GDM1 (cell line): ENCODE data around the gene TBL1XR1.

Experiments
- DNase-seq: peaks from one replicate; lab custom pipeline; 2025; lab: John Stamatoyannopoulos, UW

TBL1XR1 gene

GRCh38 chr3:177107461-177108239 is 89.6 kb downstream of the TBL1XR1 start:
- no peak for DNase-seq

DNA sequence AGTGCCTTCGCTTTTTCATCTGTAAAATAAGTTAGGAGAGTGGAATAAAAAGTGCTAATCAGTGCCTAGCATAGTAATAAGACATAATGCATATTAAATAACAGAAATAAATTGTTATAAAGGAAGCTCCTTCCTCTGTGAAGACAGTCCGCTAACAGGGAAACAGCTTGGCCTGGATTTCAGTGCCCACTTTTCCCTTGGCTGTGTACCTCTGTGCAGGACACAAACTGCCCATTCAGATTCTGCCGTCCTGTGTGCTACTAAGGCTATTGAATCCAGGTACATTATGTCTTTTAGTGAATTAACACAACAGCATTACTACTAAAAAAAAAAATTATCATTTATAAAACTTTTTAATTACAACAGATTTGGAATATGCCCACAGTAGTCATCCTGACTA is 90.7 kb downstream of the TBL1XR1 start:
- no peak for DNase-seq

- no peak for DNase-seq
Observed at GRCh38 chr3:177106184-177106583, 91.1 kb downstream of the TBL1XR1 start.

GRCh38 chr3:177105623-177106022 is 91.7 kb downstream of the TBL1XR1 start:
- no peak for DNase-seq

DNA sequence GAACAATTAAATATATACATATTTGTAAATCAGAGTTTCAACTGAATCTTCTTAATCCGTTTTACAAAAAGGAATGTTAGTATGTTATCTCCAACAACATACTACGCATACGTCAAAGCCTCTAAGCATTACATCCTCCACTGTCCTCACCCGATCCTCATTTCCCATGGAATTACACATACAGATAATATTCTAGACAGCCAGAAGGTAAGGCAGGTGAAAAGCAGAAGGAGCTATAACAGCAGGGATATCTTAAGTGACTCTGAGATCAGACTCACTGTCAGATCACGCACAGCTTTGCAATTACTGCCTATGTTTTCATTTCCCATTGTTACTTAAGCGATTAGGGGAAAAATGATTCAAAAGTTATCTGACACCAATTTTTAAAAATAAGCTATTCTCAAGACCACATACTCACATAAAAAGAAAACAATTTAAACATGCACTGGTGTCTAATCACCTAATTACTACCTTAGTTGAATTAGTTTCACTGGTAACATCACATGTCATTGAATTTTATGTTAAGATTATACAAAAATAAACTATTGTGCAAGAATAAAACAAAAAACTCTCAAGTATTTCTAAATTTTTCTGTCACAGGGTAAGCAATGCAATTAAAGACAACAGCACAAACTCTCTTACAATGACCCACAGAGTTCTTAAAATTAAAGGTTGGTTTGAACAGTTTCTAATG is 92.8 kb downstream of the TBL1XR1 start:
- no peak for DNase-seq

DNA sequence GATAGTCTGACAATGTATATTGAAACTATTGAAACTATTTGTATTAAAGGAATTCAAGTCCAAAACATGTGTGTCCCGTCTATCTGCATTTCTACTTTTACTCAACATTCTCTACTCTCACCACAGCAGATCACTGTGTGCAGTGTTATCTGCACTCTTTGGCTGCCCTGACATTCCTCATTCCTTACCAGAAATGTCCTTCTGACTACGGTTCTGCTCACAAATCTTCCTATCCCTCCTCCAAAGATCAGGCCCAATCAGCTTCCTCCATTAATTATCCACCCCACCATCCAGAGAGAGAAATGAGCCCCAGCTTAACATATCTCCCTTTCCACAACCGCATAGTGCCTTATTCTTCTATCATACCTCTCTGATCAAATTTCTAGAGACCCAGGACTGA is 94.7 kb downstream of the TBL1XR1 start:
- DNase-seq, result no peak

DNA sequence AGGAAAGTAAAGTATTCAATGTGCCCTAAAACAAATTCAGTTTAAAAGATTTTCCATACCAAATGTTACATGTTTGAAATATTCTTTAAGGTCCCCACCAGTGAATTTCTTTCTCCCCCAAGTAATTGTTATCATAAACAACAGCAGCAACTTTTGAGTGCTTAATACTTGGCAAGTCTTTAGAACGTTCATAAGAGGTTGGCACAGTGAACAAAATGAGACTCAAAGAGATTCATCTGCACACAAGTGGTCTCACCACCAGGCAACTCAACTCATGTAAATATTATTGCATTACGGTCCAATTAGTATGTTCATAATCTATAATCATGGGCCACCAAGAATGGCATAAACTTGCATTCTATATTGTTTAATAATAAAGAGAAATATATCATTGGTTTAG is 98.7 kb downstream of the TBL1XR1 start:
- DNase-seq, result no peak

DNA sequence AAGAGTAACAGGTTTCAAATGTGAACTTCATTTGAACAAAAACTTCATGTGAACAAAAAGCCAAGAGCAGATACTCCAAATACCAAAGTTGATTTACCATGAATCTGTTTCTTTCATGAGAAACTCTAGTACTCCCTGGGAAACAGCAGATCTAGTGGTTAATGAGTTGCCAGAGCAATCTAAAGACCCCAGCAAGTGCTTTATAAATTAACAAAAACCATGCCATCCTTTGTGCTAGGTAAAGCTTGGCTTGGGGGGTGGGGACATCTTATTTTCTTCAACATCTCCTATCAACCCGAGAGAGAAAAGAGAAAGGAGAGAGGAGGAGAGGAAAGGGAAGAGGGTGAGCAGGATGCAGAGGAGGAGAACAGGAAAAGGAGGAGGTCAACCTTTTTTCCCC is 100.7 kb downstream of the TBL1XR1 start:
- DNase-seq, result no peak

GRCh38 chr3:177093966-177094365 is 103.3 kb downstream of the TBL1XR1 start:
- DNase-seq, result no peak

DNA sequence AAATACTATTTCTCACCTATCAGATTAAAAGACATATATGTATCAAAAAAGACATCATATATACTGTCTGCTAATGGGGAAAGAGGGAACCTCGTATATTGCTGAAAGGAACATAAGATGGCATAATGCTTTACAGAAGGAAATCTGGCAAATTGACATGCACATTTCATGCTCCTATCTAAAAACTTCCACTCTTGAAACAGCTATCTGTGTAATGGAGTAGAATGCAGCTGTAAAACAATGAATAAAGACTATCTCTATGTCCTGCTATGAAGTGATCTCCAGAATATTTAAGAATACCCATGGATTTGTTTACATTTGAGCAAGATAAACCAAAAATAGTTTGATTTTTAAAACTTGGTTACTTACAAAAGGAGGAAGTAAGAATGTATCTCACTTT is 107.4 kb downstream of the TBL1XR1 start:
- no peak for DNase-seq

DNA sequence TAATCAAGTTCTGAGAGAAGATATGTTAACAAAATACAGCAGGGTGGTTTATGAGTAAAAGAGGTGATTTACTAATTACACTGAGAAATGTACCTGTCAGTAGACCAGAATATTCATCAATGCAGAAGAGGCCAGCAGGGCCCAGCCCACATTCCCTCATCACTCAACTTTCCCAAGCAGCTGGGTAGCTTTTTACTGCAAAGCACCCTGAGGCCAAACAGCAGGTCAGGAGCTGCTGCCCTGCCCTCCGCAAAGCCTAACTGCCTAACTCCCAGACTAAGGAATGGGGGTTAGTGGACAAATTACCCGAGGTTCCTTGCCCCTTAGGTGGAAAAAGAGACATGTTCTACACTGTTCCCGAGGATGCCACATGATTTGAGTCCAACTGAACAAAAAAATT is 108.2 kb downstream of the TBL1XR1 start:
- no peak for DNase-seq

DNA sequence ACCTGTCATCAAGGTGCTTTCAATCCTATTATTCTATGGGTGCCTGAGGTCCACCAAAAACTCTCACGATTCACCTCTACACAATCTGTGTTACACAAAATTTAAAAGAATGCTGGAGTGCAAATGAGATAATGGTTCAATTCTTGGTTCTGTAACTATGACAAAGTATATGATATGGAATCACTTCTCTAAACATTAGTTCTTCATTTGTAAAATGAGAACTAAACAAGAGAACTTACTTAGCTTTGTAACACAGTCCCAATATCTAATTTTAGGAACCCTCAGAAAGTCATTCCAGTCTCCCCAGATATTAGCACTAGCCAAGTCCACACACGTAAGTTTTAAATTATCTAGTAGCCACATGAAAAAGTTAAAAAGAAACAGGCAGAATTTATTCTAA is 111.5 kb downstream of the TBL1XR1 start:
- DNase-seq, result no peak

DNA sequence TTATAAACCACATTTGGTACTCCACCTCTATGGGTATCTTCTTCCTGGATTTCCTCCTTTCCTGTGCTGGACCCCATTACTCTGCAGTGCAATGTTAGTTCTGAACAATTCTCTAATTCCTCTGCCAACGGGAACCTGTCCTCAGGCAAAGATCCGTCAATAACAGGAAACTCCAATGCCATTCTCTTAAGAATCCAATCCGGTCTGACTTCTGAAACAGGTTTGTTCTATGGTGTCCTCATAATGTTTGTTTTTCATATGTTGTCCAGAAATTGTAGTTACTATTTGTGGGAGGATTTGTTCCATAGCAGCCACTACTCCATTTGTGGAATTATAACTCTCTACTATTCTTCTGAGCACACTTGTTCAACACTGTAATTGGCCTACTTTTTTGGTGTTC is 112.7 kb downstream of the TBL1XR1 start:
- no peak for DNase-seq

GRCh38 chr3:177080122-177080521 is 117.2 kb downstream of the TBL1XR1 start:
- DNase-seq, result no peak

- no peak for DNase-seq
Observed at GRCh38 chr3:177079684-177080083, 117.6 kb downstream of the TBL1XR1 start.

GRCh38 chr3:177071496-177072156 is 125.7 kb downstream of the TBL1XR1 start:
- DNase-seq, result no peak

- no peak for DNase-seq
Observed at GRCh38 chr3:177069514-177070329, 127.6 kb downstream of the TBL1XR1 start.

GRCh38 chr3:177068967-177069366 is 128.3 kb downstream of the TBL1XR1 start:
- no peak for DNase-seq

DNA sequence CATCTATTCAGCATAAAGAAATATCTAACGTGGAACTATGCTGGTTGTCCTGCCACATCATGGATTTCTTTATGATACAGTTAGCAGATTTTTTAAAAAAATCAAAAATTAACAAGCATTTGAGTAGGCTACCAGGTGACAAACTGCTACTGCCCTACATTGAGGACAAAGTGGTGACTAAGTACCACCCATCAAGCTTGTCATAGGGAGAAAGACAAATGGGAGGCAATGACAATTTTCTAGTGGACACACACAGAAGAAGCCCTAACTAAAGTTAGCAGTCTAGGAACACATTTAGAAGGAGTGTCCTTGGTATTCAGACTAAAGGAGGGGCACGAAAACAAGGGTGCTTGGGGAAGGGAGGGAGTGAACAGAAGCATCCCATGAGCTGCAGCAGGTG is 131.2 kb downstream of the TBL1XR1 start:
- DNase-seq, result no peak

DNA sequence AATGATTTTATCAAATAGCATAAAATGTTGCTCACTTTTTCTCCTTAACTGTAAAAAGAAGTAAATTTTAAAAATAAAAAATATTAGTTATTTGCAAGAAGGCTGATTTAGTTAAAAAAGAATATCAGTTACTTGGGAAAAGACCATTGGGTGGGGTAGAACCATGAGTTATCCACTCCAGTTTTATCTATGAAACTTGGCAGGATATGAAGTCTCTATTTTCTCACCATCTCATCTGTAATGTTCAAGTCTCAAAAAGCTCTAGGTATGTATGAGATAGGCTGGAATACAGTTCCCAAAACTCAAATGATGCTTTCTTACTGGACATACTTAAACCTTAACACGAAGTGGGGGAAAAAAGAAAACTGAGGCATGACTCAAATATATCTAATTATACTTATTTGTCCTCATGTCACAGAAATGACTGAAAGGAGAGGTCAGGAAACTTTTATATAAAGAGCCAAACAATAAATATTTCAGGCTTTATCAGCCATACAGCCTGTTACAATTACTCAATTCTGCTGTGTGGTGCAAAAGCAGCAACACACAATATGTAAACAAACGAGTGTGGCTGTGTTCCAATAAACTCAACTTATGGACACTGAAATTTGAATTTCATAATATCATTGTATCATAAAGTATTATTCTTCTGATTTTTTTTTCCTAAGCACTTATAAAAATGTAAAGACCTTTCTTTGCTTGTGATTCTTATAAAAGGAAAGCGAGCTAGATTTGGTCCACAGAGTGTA is 131.8 kb downstream of the TBL1XR1 start:
- DNase-seq, result no peak

DNA sequence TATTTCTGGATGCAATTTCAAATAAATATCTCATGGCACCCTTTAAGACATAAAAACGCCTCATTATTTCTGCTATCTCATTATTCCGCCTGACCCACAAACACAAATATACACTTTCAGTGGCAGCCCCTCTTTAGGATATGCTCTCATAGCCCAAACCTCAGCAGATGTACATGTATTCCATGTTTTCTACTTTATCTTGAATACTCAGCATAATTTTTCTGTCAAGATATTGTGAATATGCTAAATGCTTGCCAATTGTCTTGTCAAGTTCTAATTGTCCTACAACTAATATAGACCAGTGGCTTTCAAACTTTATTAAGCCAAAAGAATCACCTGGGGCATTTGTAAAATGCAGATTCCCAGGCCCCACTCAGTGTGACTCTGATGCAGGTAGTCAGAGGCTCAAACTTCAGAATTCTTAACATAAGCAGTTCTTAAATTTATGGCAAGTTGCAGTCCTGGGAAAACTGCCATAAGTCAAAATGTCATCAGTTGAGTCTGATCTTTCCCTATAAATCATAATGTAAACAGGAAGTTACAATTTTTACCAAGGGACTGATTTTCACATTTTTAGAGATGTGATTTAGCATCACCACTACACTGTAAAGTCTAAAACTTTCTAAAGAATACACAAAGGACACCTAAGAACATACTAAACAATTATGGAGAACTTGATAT is 135.1 kb downstream of the TBL1XR1 start:
- DNase-seq, result no peak
